Stomach (tissue), 9 donors: Measurements from ENCODE around the gene ATP2B3. TPM values are rescaled to one million over a fixed set of nuclear protein-coding genes. Genes with fewer than 3 reads are reported as not detected.

Experiments used
- DNase-seq, 2 donors: peaks; one replicate each; pipeline versions ENCODE4 v3.0.0 to v3.0.0-alpha.2; 2013 to 2019
- H3K27ac ChIP-seq, 5 donors: fragments of 200-600 bp in 4 of 5; sonication (generic) in 4 of 5; one replicate each; pipeline ENCODE4 v1.5.1; 2013 to 2019; ENCODE audit warnings: mild to moderate bottlenecking in 1 of 5, moderate library complexity in 1 of 5
- H3K27me3 ChIP-seq, 3 donors: fragments of 200-600 bp; sonication (generic); one replicate each; pipeline ENCODE4 v1.5.1; 2017 to 2019; ENCODE audit warnings: mixed run types in 1 of 3
- H3K36me3 ChIP-seq, 4 donors: fragments of 200-600 bp; sonication (generic); 1 replicate in 3 of 4; 2 replicates in 1 of 4; pipeline ENCODE4 v1.5.1; 2016 to 2019
- H3K4me1 ChIP-seq, 4 donors: fragments of 200-600 bp; sonication (generic); one replicate each; pipeline ENCODE4 v1.5.1; 2016 to 2019
- H3K4me3 ChIP-seq, 4 donors: fragments of 200-600 bp; sonication (generic) in 3 of 4; one replicate each; pipeline ENCODE4 v1.5.1; 2016 to 2019; ENCODE audit warnings: mild to moderate bottlenecking in 1 of 4
- H3K9me3 ChIP-seq, 4 donors: fragments of 200-600 bp; sonication (generic); one replicate each; pipeline ENCODE4 v1.5.1; 2016 to 2019
- CTCF ChIP-seq, 7 experiments: fragments of 450-650 bp in 4 of 7; fragments of 200-600 bp in 3 of 7; sonication (generic) in 3 of 7; IDR thresholded peaks; one replicate each; pipeline ENCODE4 v1.5.1; 2016 to 2019; ENCODE audit warnings: antibody characterized with exemption in 7 of 7, control low read depth in 2 of 7, mild to moderate bottlenecking in 1 of 7
- EP300 ChIP-seq: sonication (generic); formaldehyde crosslinking; IDR thresholded peaks from one replicate; pipeline ENCODE4 v1.6.1; 2017; ENCODE audit warnings: antibody characterized with exemption
- POLR2A ChIP-seq, 4 donors: fragments of 450-650 bp; IDR thresholded peaks; one replicate each; pipeline ENCODE4 v1.6.1; 2016; ENCODE audit warnings: antibody characterized with exemption in 4 of 4, control low read depth in 2 of 4, mild to moderate bottlenecking in 1 of 4, moderate library complexity in 1 of 4
- POLR2AphosphoS5 ChIP-seq, 3 donors: sonication (generic); formaldehyde crosslinking; IDR thresholded peaks; one replicate each; pipeline ENCODE4 v1.6.1; 2016; ENCODE audit warnings: antibody characterized with exemption in 3 of 3
- WGBS, 5 donors: extraction: QIAGEN DNeasy Blood & Tissue Kit in 3 of 5; methylation state at CpG; one replicate each; pipeline versions ENCODE4 v1.1.5 to v1.1.7; 2013 to 2018; 5-methylcytosine and 5-hydroxymethylcytosine counted together
- intact Hi-C: fragments of 100-400 bp; cut with DNase I; formaldehyde crosslinking; loops from one replicate; pipeline ENCODE4 v1.15.1; 2023; ENCODE audit warnings: low total_unique reads
- polyA plus RNA-seq, 3 donors: library from polyadenylated mRNA; stranded (reverse); fragments of 200-250 nt; gene quantifications; one replicate each; pipeline ENCODE4 v1.2.3, GENCODE V29; 2013
- total RNA-seq, 5 donors: library from RNA; depleted of rRNA; stranded (reverse); fragments of >200 nt; gene quantifications; one replicate each; pipeline versions ENCODE4 v1.1.0 to v1.2.3, GENCODE V29; 2014 to 2016
- donor health status: healthy with polysubstance abuse.
- donor health status: Bipolar disorder and iron deficiency.
- donor health status: healthy.

ATP2B3 gene
- total and polyA plus RNA-seq, 8 donors, result 0.03 to 0.55 TPM; not detected in 6

GRCh38 chrX:153526042-153526441 is 8.6 kb downstream of the ATP2B3 start:
- no peak for DNase-seq
- Histone ChIP-seq H3K4me3 (no peak overlapping the region), H3K27me3 (peaks cover 0 to 47% (median 37%) of the 10 kb centered on the region in 3 donors), H3K27ac (no peak overlapping the region), H3K4me1 (no peaks in the 10 kb centered on the region), H3K9me3 (no peaks in the 10 kb centered on the region), H3K36me3 (no peaks in the 10 kb centered on the region)
- no peak for TF ChIP-seq POLR2AphosphoS5 (IDR thresholded peaks at IDR 0.05)
- no peak for TF ChIP-seq EP300
- intact Hi-C loops, result no loop called here
- WGBS, 5 donors, result 64 to 81% (median 73%) methylated on average over 5 to 7 of the region's 7 CpGs

GRCh38 chrX:153526801-153527200 is 9.4 kb downstream of the ATP2B3 start:
- Histone ChIP-seq H3K27ac (no peak overlapping the region), H3K9me3 (no peaks in the 10 kb centered on the region), H3K36me3 (no peaks in the 10 kb centered on the region), H3K4me1 (no peaks in the 10 kb centered on the region), H3K27me3 (peaks cover 0 to 47% (median 31%) of the 10 kb centered on the region in 3 donors), H3K4me3 (no peak overlapping the region)
- intact Hi-C loops, result no loop called here
- no peak for TF ChIP-seq POLR2A (IDR thresholded peaks at IDR 0.05)
- TF ChIP-seq POLR2AphosphoS5 (IDR thresholded peaks at IDR 0.05), result no peak
- TF ChIP-seq CTCF (IDR thresholded peaks at IDR 0.05), result no peak
- TF ChIP-seq EP300, result no peak
- DNase-seq, result no peak
- WGBS, 5 donors, result 58 to 82% (median 75%) methylated on average over 10 of the region's 10 CpGs

GRCh38 chrX:153527208-153527607 is 9.8 kb downstream of the ATP2B3 start:
- H3K4me3 ChIP-seq, result no peak overlapping the region
- H3K27me3 ChIP-seq, result peaks cover 0 to 43% (median 27%) of the 10 kb centered on the region in 3 donors
- H3K36me3 ChIP-seq, result no peaks in the 10 kb centered on the region
- 75 to 90% (median 81%) methylated on average over 3 to 15 of the region's 15 CpGs for whole genome bisulfite sequencing, 5 donors
- no peak for DNase-seq
- TF ChIP-seq POLR2AphosphoS5 (IDR thresholded peaks at IDR 0.05) (no peak), EP300 (no peak), CTCF (IDR thresholded peaks at IDR 0.05) (no peak), POLR2A (IDR thresholded peaks at IDR 0.05) (no peak)
- no peaks in the 10 kb centered on the region for H3K4me1 ChIP-seq
- H3K9me3 ChIP-seq, result no peaks in the 10 kb centered on the region
- intact Hi-C loops, result no loop called here
- no peak overlapping the region for H3K27ac ChIP-seq

GRCh38 chrX:153530411-153531129 is 13.1 kb downstream of the ATP2B3 start:
- Histone ChIP-seq H3K4me3 (no peak overlapping the region), H3K27ac (no peak overlapping the region), H3K27me3 (peaks cover 0 to 35% (median 19%) of the 10 kb centered on the region in 3 donors), H3K9me3 (no peaks in the 10 kb centered on the region), H3K36me3 (no peaks in the 10 kb centered on the region), H3K4me1 (no peaks in the 10 kb centered on the region)
- WGBS, 5 donors, result 51 to 71% (median 66%) methylated on average over 12 to 18 of the region's 20 CpGs
- TF ChIP-seq EP300, result no peak
- no peak for TF ChIP-seq CTCF (IDR thresholded peaks at IDR 0.05)
- no peak for DNase-seq
- intact Hi-C loops, result no loop called here

- Histone ChIP-seq H3K36me3 (no peaks in the 10 kb centered on the region), H3K27me3 (peaks cover 0 to 19% (median 0%) of the 10 kb centered on the region in 3 donors), H3K9me3 (no peaks in the 10 kb centered on the region), H3K4me3 (no peak overlapping the region), H3K27ac (no peak overlapping the region), H3K4me1 (no peaks in the 10 kb centered on the region)
- peak in 1 of 2 donors; percentile 63 for DNase-seq
- 71 to 80% (median 79%) methylated on average over 10 to 15 of the region's 15 CpGs for WGBS, 5 donors
- intact Hi-C loops, result no loop called here
- TF ChIP-seq EP300, result no peak
- no peak for TF ChIP-seq CTCF (IDR thresholded peaks at IDR 0.05)
- TF ChIP-seq POLR2AphosphoS5 (IDR thresholded peaks at IDR 0.05), result no peak
- no peak for TF ChIP-seq POLR2A (IDR thresholded peaks at IDR 0.05)
Observed at GRCh38 chrX:153533091-153533490, 15.6 kb downstream of the ATP2B3 start.
